Fibroblast of skin of left quadriceps (primary cell): ENCODE data around the gene KRT13.

Experiments used
- DNase-seq, 2 experiments: peaks; one replicate each; pipeline ENCODE4 v3.0.0-alpha.2; 2013; ENCODE audit warnings: low read depth in 2 of 2

Gene KRT13

GRCh38 chr17:41494524-41494923 is 10.9 kb downstream of the KRT13 start:
- no peak for DNase-seq

GRCh38 chr17:41492771-41493170 is 12.6 kb downstream of the KRT13 start:
- DNase-seq, result no peak

- DNase-seq, result no peak
Observed at GRCh38 chr17:41492351-41492750, 13.1 kb downstream of the KRT13 start.

GRCh38 chr17:41491476-41491875 is 13.9 kb downstream of the KRT13 start:
- DNase-seq, result no peak

- no peak for DNase-seq
Observed at GRCh38 chr17:41490000-41490990, 15.1 kb downstream of the KRT13 start.

GRCh38 chr17:41489531-41489930 is 15.9 kb downstream of the KRT13 start, which contains the start of gene KRT36:
Gene KRT36, minus strand, starts transcription at chr17:41489910. Its CDS starts 46 bp downstream, at chr17:41489864.
- DNase-seq, result no peak

GRCh38 chr17:41486809-41487530 is 18.4 kb downstream of the KRT13 start:
- no peak for DNase-seq

- no peak for DNase-seq
Observed at GRCh38 chr17:41486316-41486715, 19.1 kb downstream of the KRT13 start.

- DNase-seq, result no peak
Observed at GRCh38 chr17:41484920-41485904, 20.2 kb downstream of the KRT13 start.

GRCh38 chr17:41483991-41484826 is 21.2 kb downstream of the KRT13 start:
- no peak for DNase-seq

- no peak for DNase-seq
Observed at GRCh38 chr17:41483531-41483930, 21.9 kb downstream of the KRT13 start.

- DNase-seq, result no peak
Observed at GRCh38 chr17:41481036-41481435, 24.4 kb downstream of the KRT13 start, which contains the start of gene KRT35. Gene KRT35, minus strand, starts transcription at chr17:41481151. Its CDS starts 54 bp downstream, at chr17:41481097.

- DNase-seq, result no peak
Observed at GRCh38 chr17:41480581-41480980, 24.8 kb downstream of the KRT13 start.

- DNase-seq, result no peak
Observed at GRCh38 chr17:41480136-41480535, 25.3 kb downstream of the KRT13 start.

GRCh38 chr17:41478237-41478636 is 27.2 kb downstream of the KRT13 start:
- no peak for DNase-seq

GRCh38 chr17:41476866-41477815 is 28.3 kb downstream of the KRT13 start:
- DNase-seq, result no peak

GRCh38 chr17:41475421-41475820 is 30.0 kb downstream of the KRT13 start:
- DNase-seq, result no peak

- DNase-seq, result no peak
Observed at GRCh38 chr17:41474863-41475262, 30.5 kb downstream of the KRT13 start.

GRCh38 chr17:41468346-41468745 is 37.1 kb downstream of the KRT13 start:
- DNase-seq, result no peak
